GM23338 (cell line): ENCODE results near the gene CDC25B. TPM values are rescaled to one million over a fixed set of nuclear protein-coding genes. Genes with fewer than 3 reads are reported as not detected.

Experiments used
- ATAC-seq: fragments of 200-7000 bp; cut with Tn5 transposase; 3 replicates; pipeline ENCODE4 v1.9.1; 2020
- DNase-seq: peaks from one replicate; pipeline ENCODE4 v3.0.0-alpha.2; 2015; ENCODE audit warnings: low spot score
- H2AFZ ChIP-seq: fragments of 200-600 bp; sonication (generic); 2 replicates; pipeline ENCODE4 v1.8.0; 2016; ENCODE audit warnings: antibody characterized with exemption, mild to moderate bottlenecking, moderate library complexity
- H3F3A ChIP-seq: fragments of 200-600 bp; sonication (generic); replicated peaks from 2 replicates; pipeline ENCODE4 v1.8.0; 2017; ENCODE audit warnings: antibody characterized with exemption, mixed run types, low read depth
- H3K27ac ChIP-seq: fragments of 200-600 bp; sonication (generic); 2 replicates; pipeline ENCODE4 v1.6.1; 2016; ENCODE audit warnings: low read depth
- H3K27me3 ChIP-seq: fragments of 200-600 bp; sonication (generic); 2 replicates; pipeline ENCODE4 v1.8.0; 2016; ENCODE audit warnings: mild to moderate bottlenecking, mixed run types, moderate library complexity; ENCODE audit not compliant: insufficient read depth
- H3K36me3 ChIP-seq: fragments of 200-600 bp; sonication (generic); 2 replicates; pipeline ENCODE4 v1.8.0; 2016; ENCODE audit warnings: mild to moderate bottlenecking; ENCODE audit not compliant: insufficient read depth
- H3K4me1 ChIP-seq: fragments of 200-600 bp; sonication (generic); 2 replicates; pipeline ENCODE4 v1.8.0; 2016; ENCODE audit warnings: mild to moderate bottlenecking, moderate library complexity; ENCODE audit not compliant: insufficient read depth
- H3K4me2 ChIP-seq: fragments of 200-600 bp; sonication (generic); 2 replicates; pipeline ENCODE4 v1.7.1; 2017; ENCODE audit warnings: mixed run types
- H3K4me3 ChIP-seq: fragments of 200-600 bp; sonication (generic); 2 replicates; pipeline ENCODE4 v1.6.1; 2016; ENCODE audit warnings: mixed run types
- H3K79me2 ChIP-seq: fragments of 200-600 bp; sonication (generic); replicated peaks from 2 replicates; pipeline ENCODE4 v1.8.0; 2017; ENCODE audit warnings: mild to moderate bottlenecking; ENCODE audit not compliant: insufficient read depth
- H3K9me2 ChIP-seq: fragments of 200-600 bp; sonication (generic); 2 replicates; pipeline ENCODE4 v1.8.0; 2017; ENCODE audit not compliant: insufficient read depth
- H4K20me1 ChIP-seq: fragments of 200-600 bp; sonication (generic); replicated peaks from 2 replicates; pipeline ENCODE4 v1.8.0; 2017; ENCODE audit warnings: mild to moderate bottlenecking; ENCODE audit not compliant: insufficient read depth
- H3K27ac Mint-ChIP-seq: 2 replicates; pipeline ENCODE4 v1.8.0; 2020; ENCODE audit warnings: inconsistent platforms, mild to moderate bottlenecking, moderate library complexity, mixed read lengths
- H3K27me3 Mint-ChIP-seq: 3 replicates; pipeline ENCODE4 v1.8.0; 2022; ENCODE audit warnings: low read depth, mild to moderate bottlenecking, moderate library complexity, mixed read lengths, inconsistent platforms; ENCODE audit not compliant: insufficient read depth, poor library complexity
- H3K36me3 Mint-ChIP-seq: 3 replicates; pipeline ENCODE4 v1.8.0; 2021; ENCODE audit warnings: low read depth, mild to moderate bottlenecking, inconsistent platforms, moderate library complexity, mixed read lengths
- H3K4me1 Mint-ChIP-seq: 3 replicates; pipeline ENCODE4 v1.8.0; 2020; ENCODE audit warnings: mild to moderate bottlenecking, inconsistent platforms, mixed read lengths
- H3K4me3 Mint-ChIP-seq: 3 replicates; pipeline ENCODE4 v1.8.0; 2021; ENCODE audit warnings: moderate library complexity, mild to moderate bottlenecking, inconsistent platforms, mixed read lengths
- H3K9me3 Mint-ChIP-seq: 3 replicates; pipeline ENCODE4 v1.8.0; 2020; ENCODE audit warnings: moderate library complexity, mild to moderate bottlenecking, inconsistent platforms, mixed read lengths
- CREB1 ChIP-seq: fragments of 250-450 bp; sonication (Bioruptor Pico); IDR thresholded peaks from 2 replicates; pipeline ENCODE4 v1.5.0; 2020; ENCODE audit warnings: low read depth, mild to moderate bottlenecking, moderate library complexity
- CTCF ChIP-seq, 2 experiments: fragments of 200-600 bp in 1 of 2; sonication (generic) in 1 of 2; conservative IDR thresholded peaks; 2 replicates each; pipeline versions ENCODE4 v1.5.1 to v1.6.1; 2016 to 2017; ENCODE audit warnings: antibody characterized with exemption in 2 of 2, low read depth in 2 of 2, mild to moderate bottlenecking in 2 of 2, moderate library complexity in 1 of 2
- ZNF462 ChIP-seq: fragments of 250-450 bp; sonication (Bioruptor Pico); IDR thresholded peaks from 2 replicates; pipeline ENCODE4 v1.5.0; 2020; ENCODE audit warnings: mild to moderate bottlenecking, moderate library complexity
- polyA plus RNA-seq: library from polyadenylated mRNA; unstranded; fragments of >200 nt; fragmentation: Nextera tagmentation; extraction: Ambion mirVana; gene quantifications from 2 replicates; pipeline ENCODE4 v1.2.1, GENCODE V29; 2016
- total RNA-seq: library from RNA; depleted of rRNA; stranded (reverse); fragments of >200 nt; shearing (Covaris generic); gene quantifications from 2 replicates; pipeline ENCODE4 v1.2.3, GENCODE V29; 2014

CDC25B gene
- total and polyA plus RNA-seq, 2 experiments from 2014 or later, result 10.5 to 33.0 TPM

DNA sequence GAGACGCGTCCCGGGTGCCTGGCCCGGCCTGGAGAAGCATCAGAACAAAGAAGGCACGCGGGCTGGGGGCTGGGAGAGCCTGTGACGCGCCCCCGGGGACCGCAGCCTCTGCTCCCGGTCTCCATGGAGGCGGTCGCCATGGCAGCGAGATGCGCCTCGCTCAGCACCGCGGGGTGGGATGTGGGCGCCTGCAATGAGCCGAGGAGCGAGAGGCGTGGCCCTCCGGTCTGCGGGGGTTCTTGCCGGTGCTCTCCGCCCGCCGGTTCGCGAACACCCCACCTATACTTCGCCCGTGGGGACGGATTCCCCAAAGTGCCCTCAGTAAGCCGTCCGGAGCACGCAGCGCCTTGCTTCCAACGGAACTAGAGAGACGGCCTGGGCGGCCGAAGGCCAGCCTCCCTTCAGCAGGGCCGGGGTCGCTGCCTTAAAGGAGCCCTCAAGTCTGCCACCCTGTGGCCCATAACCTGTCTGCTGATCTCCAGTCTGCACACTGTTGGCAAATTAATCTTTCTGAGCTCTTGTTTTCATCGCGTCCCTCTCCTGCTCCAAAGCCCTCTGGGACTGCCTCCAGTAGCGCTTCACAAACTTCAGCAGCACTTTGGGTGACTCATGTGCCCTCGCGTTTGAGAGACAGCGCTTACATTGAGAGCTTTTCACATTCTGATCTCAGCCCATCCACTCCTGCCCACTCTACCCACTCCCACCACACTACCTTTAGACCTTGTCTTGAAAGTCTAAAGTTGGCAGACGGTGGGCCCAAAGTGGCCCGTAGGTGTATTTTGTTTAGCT is 27.6 kb upstream of the CDC25B start:
- ATAC-seq (peak; percentile 74), DNase-seq (peak; percentile 89)
- 0 out of 2 replicates have a peak, but pooled peaks cover 4% of the 10 kb centered on the region for H3F3A ChIP-seq
- Mint-ChIP-seq H3K4me3 (peak overlapping the region; percentile 92), H3K36me3 (no peaks in the 10 kb centered on the region; the same call in 2 of the 3 replicates), H3K27ac (peak overlapping the region; percentile 81), H3K27me3 (peaks cover 12% of the 10 kb centered on the region), H3K9me3 (no peaks in the 10 kb centered on the region), H3K4me1 (peaks cover 16% of the 10 kb centered on the region)
- H2AFZ ChIP-seq, result peak overlapping the region; percentile 94
- H3K9me2 ChIP-seq, result no peaks in the 10 kb centered on the region
- H3K4me3 ChIP-seq, result peak overlapping the region; percentile 95
- TF ChIP-seq ZNF462 (no peak), CREB1 (CRISPR knock-in tag) (peak; percentile 33), CTCF (conservative IDR thresholded peaks at IDR 0.05; ENCODE audit: low read depth in 2 of 2) (peak; percentile 59 to 71)
- no peaks in the 10 kb centered on the region for H3K36me3 ChIP-seq
- peaks cover 13% of the 10 kb centered on the region for H3K4me1 ChIP-seq
- peaks cover 18% of the 10 kb centered on the region; the same call in 1 of the 2 replicates for H3K79me2 ChIP-seq
- no peaks in the 10 kb centered on the region; the same call in 1 of the 2 replicates for H4K20me1 ChIP-seq
- no peak overlapping the region for H3K27ac ChIP-seq
- no peaks in the 10 kb centered on the region for H3K27me3 ChIP-seq
- peak overlapping the region; percentile 84 for H3K4me2 ChIP-seq
